CMK (cell line): ENCODE results near the gene ANKRD6.

ENCODE experiments used
- DNase-seq: peaks from one replicate; pipeline ENCODE4 v3.0.0-alpha.2; 2010; ENCODE audit warnings: low read depth

Gene ANKRD6

DNA sequence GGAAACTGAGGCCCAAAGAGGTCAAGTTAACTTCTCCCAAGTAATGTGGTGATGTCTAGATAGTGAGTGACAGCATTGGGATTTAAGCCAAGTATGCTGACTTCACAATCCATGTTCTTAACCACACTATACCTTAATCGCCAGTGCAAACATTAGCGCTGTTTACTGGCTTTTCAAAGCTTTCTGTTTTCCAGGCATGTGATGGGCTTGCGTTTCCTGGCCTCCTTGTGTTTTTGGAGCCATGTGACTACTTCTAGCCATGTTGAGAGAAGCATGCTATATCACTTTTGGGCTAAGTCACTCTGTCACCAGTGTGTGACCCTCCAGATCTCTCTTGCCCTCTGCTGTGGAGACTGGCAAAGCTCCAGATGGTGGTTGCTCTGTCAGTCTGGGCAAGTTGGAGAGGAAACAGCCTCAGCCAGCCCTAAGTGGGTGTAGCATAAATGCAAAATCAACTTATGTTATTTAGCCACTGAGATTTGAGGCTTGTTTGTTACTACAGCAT is 76.9 kb downstream of the ANKRD6 start:
- no peak for DNase-seq

DNA sequence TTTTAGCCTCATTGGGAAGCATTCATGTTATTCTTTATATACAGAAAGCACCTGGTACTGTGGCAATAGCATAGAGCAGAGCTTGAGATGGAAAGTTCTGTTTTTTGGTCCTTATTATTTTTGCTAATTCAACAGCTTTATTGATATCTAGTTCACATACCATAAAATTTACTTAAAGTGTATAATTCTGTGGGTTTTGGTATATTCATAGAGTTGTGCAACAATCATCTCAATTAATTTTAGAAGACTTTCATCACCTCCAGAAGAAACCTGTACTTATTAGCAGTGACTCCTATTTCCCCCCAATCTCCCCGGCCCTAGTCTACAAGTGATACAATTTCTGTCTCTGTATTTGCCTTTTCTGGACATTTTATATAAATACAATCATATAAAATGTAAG is 77.4 kb downstream of the ANKRD6 start:
- no peak for DNase-seq

DNA sequence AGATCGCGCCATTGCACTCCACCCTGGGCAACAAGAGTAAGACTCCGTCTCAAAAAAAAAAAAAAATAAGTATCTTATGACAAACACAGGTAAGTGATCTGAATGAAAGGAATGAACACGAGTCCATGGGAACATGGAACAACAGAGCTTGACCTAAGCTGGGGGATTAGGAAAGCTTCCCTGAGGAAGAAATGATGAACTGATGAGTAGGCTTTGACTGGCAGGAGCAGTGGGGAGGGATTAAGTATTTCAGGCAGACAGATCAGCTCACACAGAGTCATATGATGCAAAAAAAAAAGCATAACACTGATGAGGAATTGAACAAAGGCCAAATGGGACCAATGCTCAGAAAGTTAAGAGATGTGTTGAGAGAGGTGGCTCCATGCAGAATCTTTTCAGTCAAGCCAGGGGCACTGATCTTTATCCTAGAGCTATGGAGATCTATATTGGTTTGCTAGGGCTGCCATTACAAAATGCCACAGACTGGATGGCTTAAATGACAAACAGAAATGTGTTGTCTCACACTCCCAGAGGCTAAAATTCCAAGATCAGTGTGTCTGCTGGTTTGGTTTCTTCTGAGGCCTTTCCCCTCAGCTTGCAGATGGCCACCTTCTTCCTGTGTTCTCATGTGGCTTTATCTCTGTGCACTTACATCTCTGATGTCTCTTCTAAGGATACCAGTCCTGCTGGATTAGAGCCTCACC is 85.6 kb downstream of the ANKRD6 start:
- DNase-seq = no peak

DNA sequence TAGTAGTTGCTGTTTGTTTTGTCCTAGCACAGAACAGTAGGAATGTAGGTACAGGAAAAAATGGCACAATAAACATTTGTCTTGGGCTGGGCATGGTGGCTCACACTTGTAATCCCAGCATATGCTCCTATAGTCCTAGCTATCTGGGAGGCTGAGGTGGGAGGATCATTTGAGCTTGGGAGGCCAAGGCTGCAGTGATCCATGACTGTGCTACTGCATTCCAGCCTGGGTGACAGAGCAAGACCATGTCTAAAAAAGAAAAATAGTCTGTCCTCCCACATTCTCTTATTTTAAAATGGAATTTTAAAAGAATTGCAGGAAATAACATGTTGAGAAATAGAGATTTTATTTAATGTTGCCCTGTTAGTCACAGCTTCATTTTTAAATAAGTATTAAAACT is 87.8 kb downstream of the ANKRD6 start:
- DNase-seq = no peak

DNA sequence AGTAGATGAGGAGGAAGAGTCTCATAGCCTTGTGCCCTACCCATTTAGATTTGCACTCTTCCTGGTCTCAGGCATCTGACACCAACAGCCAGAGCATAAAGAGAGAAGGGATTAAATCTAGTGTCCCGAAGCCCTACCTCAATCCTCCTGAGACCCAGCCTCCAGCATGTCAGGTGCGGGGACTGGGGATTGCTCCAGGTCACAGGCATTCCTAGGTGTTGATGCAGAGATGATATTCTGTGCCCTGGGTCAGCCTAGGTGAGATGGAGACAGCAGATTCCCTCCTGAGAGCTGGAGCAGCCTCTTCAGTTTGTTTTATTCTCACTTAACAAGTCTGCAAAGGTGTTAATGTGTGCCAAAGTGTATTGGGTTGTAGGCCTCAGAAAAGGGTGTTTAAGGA is 89.8 kb downstream of the ANKRD6 start:
- no peak for DNase-seq

DNA sequence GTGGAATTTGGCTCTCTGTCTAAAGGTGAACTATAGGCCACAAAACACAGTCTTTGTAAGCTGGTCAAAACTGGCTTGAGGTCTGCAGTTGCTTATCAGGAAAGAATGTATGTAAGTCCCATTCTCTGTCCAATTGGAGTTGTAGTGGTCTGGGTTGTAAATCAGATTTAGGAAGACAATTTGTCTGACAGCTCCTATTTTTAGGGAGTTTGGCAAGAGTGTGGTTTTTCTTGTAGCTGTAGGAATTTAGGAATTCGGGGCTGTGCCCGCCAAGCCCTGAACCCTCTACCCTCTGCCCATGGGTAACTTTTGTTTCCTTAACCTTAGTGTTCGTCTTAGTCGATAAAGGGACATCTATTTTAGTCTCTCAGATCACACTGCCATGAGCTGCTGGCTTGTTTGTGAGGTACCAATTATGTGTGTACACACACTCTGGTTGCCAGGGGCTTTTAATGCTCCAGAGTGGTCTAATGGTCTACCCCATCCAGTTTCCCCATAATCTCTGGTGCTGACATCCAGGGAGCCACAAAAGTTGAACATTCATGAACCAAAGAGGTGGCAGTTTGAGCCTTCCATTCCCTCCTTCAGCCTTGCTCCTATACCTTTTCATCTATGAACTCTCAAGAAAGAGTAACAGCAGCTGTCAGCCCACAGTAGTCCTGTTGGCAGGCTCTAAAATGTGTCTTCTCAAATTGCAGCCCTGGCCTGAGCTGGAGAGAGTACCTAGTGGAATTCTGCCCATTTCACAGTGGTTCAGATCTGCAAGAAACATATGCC is 93.0 kb downstream of the ANKRD6 start:
- no peak for DNase-seq

DNA sequence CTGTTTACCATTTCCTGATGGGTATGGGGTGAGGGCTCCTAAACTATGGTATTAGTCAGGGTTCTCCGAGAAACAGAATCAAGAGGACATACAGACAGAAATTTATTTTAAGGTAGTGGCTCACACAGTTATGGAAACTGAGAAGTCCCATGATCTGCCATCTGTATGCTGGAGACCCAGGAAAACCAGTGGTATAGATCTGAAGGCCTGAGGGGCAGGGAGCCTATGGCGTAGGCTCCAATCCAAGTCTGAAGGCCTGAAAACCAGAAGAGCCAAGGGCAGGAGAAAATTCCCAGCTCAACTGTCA is 93.6 kb downstream of the ANKRD6 start:
- no peak for DNase-seq

DNA sequence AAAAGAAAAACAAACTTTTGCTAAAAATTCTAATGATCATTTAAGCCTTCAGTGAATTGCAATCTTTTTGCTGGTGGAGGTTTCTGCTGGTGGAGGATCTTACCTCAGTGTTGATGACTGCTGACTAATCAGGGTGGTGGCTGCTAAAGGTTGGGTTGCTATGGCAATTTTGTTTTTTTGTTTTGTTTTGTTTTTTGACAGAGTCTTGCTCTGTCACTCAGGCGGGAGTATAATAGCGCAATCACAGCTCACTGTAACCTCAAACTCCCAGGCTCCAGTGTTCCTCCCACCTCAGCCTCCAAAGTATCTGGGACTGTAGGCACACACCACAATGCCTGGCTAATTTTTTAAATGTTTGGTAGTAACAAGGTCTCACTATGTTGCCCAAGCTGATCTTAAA is 94.7 kb downstream of the ANKRD6 start:
- DNase-seq = no peak

DNA sequence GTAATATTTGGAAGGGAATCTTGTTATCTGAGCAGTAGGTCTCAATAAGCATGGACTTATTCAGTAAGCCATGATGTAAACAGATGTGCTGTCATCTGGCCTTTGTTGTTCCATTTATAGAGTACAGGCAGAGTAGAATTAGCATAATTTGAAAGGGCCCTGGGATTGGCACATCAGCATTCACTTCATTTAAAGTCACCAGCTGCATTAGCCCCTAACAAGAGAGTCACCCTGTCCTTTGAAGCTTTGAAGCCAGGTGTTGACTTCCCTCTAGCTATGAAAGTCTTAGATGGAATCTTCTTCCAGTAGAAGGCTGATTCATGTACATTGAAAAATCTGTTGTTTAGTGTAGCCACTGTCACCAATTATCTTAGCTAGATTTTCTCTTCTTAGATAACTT is 95.9 kb downstream of the ANKRD6 start:
- DNase-seq = no peak

DNA sequence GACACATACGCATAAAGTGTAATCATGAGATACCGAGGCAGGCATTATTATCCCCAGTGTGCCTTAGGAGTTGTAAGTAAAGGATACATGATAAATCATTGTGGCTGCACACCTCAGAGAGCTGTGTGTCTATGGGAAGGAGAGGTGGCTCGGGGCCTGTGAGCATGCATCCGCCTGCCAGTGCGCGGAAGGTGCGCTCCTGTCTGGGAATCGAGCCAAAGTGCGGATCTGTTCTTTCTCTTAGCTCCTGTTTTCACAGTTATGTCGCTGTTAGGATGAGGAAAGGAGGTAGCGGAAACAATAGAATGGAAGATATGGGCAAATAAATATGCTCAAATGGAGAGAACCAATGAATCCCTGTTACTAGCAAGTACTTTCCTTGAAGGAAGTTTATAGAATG is 98.0 kb downstream of the ANKRD6 start:
- DNase-seq = no peak

DNA sequence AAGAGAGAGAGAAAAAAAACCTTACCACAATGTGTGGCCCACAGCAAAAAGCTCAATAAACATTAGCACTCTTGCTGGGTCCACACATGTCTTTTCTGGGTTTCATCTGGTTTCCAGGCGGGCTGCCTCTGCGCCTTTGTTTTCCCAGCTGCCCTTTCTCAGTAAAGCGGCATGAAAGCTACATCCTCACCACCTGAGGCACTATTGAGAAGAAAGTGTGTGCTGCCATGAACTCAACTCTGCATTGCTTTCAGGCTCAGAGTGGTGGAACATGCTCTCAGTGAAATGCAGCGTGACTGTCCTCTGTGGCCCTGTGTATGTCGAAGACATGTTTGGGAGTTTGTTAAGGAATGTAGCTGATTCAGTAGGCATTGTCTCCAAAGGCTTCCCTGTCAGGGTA is 103.3 kb downstream of the ANKRD6 start:
- DNase-seq = no peak

DNA sequence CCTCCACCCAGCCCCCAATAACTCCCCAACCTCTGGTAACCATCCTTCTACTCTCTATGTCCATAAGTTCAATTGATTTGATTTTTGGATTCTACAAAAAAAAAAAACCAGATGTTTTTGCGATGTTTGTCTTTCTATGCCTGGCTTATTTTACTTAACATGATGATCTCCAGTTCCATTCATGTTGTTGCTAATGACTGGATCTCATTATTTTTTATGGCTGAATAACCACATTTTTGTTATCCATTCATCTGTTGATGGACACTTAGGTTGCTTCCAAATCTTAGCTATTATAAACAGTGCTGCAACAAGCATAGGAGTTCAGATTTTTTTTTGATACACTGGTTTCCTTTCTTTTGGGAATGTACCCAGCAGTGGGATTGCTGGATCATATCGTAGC is 106.8 kb downstream of the ANKRD6 start:
- no peak for DNase-seq

DNA sequence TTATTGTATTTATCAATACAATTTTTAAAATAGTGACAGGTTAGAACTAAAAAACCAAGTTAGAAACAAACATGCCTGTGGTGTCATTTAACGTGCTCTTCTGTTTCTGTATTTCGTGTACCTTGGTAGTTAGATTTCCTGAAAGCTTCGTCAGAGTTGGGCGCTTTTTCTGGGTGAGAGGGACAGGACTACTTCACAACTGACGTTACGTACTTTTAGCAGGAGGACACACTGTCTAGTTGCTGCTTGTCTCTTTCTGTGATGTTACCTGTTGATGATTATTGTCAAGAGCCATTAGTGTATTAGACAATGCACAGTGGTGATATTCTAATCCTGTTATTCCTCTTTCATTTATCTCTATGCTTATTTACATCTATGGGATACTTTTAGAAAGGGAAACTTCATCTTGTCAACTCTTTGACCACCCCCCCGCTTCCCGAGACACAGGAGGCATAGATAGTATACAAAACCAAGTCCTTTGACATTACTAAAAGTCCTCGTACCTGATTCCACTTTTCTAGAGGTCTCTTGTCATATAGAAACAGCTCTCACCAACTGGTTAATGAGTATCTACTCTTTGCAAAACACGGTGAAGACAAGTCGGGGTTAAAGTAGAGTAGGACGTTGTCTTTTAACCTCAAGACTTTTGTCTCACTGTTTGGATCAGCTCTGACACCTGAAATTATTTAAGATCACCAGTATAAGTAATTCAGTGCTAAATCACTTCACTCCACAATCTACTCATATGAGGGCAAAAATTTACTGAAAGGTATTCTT is 109.3 kb downstream of the ANKRD6 start:
- DNase-seq = no peak

DNA sequence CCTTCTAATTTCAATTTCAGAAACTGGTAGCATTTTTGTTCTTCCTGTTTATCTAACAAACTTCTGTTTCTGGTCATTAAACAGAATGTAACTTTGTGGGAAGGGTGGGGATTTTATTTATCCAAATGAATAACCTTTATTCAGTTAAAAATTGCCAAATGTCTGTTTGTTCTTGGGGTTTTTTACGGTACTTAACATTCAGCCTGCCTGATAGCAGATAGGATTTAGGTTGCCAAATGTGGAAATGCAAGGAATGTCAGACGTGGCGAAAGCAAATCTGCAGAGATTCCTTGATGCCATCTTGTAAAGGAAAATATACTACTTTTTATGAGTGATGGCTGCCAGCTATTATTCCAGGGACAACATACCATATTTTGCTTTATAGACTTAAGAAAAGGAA is 109.9 kb downstream of the ANKRD6 start:
- DNase-seq = no peak

DNA sequence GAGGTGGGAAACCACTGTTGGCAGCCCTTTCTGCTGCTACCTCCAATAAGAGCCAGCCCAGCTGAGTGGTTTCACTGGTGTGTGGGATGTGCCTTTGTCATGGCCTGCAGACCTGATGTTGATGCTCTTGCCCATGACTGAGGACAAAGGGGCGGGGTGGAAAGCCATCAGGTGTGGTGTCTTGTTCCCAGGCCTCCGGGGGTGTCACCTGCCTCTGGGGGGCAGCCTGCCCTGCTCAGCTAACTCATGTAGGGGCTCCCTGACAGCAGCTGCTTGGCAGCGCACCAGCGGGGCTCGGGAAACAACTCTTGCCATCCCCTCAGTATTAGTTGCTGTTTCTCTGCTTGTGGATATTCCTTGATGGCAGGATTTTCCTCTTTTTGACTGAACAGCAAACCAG is 114.3 kb downstream of the ANKRD6 start:
- no peak for DNase-seq

DNA sequence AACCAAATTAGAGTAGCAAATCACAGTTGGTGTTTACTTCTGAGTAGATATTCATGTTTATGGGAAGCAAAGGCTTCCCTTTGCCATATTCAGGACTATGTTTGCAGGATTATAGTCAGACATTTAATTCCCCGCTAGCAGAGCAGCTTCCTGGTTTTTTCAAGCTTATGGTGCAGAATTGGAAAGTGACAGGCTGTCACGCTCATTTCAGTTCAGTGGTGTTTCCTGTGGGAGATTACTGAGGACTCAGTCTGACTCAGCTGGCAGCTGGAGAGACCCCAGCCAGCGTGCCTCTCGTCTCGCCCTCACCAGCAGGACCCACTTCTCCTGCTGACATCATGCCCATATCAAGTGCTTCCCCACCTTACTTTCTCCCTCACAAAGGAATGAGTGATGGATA is 120.5 kb downstream of the ANKRD6 start:
- no peak for DNase-seq

DNA sequence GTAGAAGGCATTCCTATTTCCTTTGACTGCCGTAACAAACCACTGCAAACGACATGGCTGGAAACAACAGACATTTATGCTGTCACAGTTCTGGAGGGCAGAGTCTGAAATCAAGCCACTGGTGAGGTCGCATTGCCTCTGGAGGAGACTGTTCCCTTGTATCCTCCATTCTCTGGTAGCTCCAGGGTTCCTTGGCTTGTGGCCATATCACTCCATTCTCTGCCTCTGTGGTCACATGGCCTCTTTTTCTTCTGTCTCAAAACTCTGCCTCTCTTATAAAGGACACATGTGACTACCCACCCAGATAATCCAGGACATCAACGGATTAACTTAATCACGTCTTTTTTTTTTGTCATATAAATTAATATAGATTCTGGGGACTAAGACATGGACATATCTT is 121.2 kb downstream of the ANKRD6 start:
- DNase-seq = no peak

DNA sequence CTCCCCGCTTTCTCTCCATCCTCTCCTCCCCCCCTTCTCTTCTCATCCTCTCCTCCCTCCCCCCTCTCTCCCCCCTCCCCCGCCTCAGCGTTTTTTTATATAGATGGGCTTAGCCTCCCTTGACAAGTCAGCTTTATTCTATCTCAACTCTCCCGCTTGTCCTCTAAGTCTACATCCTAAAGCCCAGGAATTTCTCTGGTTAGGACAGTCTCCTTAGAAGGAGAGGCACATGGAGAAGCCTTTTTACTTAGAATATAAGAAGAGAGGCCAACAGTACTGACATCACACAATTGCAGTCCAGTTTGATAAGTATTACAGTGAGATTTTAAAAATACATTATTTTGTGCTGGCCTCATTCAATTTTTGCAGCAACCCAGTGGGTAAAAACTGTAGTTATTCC is 122.1 kb downstream of the ANKRD6 start:
- no peak for DNase-seq

DNA sequence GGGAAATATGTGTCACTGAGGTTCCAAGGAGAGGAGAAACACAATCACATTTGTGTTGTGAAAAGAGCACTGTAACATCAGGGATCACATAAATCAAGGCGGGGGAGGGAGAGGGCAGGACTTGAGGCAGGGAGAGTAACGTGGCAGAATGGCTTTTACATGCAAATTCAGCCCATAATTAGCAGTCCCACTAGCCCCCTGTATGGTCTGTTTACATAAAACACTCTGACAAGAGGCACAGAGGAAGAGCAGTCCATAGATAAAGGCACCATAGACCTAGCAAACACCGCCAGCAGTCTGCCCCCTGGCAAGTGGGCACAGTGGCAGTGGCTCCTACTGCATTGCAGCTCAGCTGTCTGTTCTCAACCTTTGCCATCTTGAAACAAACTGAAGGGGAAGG is 122.9 kb downstream of the ANKRD6 start:
- DNase-seq = no peak

DNA sequence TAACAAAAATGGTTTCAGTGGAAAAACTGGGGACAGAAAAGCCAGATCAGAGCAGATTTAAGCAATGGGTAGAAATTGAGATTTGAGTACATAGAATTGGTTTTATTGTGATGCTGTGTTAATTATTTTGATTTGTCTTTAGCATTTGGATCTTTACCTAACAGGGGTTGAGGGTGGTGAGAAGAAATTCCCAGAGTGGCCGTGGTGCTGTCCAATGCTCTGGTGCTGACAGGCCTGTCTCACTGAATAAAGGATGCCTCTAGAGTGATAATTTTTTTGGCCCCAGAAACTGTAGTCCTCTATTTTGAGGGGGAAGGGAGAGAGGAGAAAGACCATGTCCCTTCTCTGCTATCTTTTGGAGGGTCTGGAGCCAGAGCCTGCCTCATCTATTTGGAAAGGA is 126.5 kb downstream of the ANKRD6 start:
- no peak for DNase-seq

DNA sequence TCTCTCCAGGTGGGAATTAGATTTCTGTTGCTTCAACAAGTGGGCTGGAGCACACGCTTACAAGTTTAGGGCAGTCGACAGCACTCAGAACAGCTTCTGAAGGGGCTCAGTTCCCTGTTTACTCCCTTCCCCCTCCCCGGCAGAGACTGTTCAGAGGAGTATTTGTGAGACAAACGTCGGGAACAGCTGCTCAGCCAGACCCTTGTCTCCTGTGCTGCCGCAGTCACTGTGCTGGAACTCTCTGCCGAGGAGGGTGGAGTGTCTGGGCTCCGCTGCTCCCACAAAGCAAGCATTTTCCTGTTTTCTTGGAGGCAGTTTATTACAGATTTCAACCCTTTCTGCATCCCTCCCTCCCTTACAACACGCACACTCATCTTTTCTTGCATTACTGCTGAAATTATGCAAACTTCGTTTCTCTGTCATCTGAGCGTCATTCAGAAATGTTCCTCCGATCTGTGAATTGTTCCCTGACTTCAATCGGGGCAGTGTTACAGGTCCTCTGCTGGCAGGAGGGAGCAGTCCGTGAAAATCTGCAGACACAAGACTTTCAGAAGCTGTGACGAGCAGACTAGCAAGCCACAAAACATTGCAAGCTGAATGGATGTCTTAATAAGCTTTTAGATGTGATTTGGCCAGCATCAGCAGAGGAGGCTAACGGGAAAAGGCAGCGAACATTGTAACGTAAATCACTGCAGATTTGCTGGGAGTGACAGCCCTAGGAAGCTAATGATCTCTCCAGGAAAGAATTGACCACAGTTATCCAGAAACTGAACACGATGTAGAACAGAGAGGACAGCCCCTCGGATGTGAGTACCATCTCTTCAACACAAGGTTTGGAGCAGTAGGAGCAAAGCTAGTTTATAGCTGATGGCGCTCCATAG is 129.4 kb downstream of the ANKRD6 start:
- DNase-seq = no peak

DNA sequence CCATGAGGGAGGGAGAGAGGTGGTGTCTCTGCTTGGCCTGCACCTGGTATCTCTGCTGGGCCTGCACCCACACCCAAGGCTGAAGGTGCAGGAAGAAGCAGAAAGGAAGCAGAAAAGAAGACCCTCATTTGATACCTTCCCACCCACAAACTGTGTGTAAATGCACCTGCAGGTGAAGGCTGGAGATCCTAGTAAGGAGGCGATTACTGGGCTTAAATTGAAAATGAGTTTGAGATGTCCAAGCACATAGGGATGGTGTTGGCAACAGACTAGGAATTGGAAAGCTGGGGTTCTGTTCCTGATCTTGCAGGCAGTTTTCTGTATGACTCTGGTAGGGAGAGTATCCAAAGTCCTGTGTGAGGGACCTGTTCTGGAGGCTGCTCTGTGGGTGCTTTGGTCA is 130.9 kb downstream of the ANKRD6 start:
- DNase-seq = no peak
